Muscle layer of duodenum (tissue), 2 donors: Measurements from ENCODE around the gene NCKAP5.

Source experiments
- H3K27ac ChIP-seq: one replicate; pipeline ENCODE4 v1.7.0; 2013; ENCODE audit warnings: mild to moderate bottlenecking, low read length
- H3K27me3 ChIP-seq: one replicate; pipeline ENCODE4 v1.7.0; 2013; ENCODE audit warnings: low read depth, mild to moderate bottlenecking, control low read depth, low read length
- H3K36me3 ChIP-seq, 2 donors: one replicate each; pipeline ENCODE4 v1.7.0; 2013; ENCODE audit warnings: low read length in 2 of 2, control low read depth in 1 of 2, mild to moderate bottlenecking in 1 of 2; ENCODE audit not compliant: insufficient read depth in 2 of 2, control insufficient read depth in 1 of 2
- H3K4me1 ChIP-seq, 2 donors: one replicate each; pipeline ENCODE4 v1.7.0; 2013; ENCODE audit warnings: low read length in 2 of 2, mild to moderate bottlenecking in 2 of 2, control low read depth in 1 of 2, moderate library complexity in 1 of 2; ENCODE audit not compliant: insufficient read depth in 2 of 2, control insufficient read depth in 1 of 2
- H3K4me3 ChIP-seq, 2 donors: one replicate each; pipeline ENCODE4 v1.7.0; 2013; ENCODE audit warnings: low read length in 2 of 2, low read depth in 1 of 2, mild to moderate bottlenecking in 1 of 2
- H3K9me3 ChIP-seq, 2 donors: one replicate each; pipeline ENCODE4 v1.7.0; 2013; ENCODE audit warnings: low read length in 2 of 2, control low read depth in 1 of 2, mild to moderate bottlenecking in 1 of 2; ENCODE audit not compliant: control insufficient read depth in 1 of 2
- donor health status: healthy.

Gene NCKAP5

GRCh38 chr2:133193544-133194361, 374.5 kb downstream of the NCKAP5 start:
- Histone ChIP-seq H3K27ac (no peak overlapping the region), H3K27me3 (no peaks in the 10 kb centered on the region), H3K4me3 (no peak overlapping the region), H3K36me3 (no peaks in the 10 kb centered on the region), H3K9me3 (peaks cover 0 to 9% of the 10 kb centered on the region in 2 donors), H3K4me1 (no peaks in the 10 kb centered on the region)

DNA sequence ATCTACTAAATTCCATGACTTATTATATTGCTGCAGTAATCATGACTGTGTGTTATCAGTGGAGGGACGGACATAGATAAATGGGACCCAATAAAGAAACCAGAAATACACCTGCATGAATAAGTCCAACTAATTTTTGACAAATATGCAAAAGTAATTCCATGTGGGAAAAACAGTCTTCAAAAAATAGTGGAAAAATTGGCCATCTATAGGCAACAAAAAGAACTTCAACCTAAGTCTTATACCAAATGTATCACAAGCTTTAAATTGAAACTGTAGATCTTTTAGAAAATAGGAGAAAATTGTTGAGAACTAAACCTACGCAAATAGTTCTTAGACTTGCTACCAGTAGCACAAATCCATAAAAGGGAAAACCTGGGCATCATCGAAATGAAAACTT, 376.2 kb downstream of the NCKAP5 start:
- no peaks in the 10 kb centered on the region for H3K4me1 ChIP-seq
- H3K27ac ChIP-seq, result no peak overlapping the region
- no peak overlapping the region for H3K4me3 ChIP-seq
- H3K27me3 ChIP-seq, result no peaks in the 10 kb centered on the region
- peaks cover 0 to 9% of the 10 kb centered on the region in 2 donors for H3K9me3 ChIP-seq
- no peaks in the 10 kb centered on the region for H3K36me3 ChIP-seq

DNA sequence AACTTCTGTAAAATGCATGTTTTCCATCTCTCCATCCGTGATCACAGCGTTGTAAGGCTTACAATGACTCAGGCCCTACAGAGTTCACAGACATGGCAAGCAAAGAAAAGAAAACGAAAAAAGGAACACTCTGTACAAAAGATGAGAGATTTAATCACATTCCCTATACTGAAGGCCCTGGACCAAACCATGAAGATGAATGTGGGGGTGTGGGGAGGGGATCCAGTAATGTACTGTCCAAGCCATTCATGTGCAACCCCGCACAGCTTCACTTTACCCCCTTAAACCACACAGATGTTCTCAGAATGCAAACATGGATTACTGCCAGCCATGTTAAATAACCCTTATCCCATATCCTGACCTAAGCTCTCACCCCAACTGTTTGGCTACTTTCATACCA, 391.1 kb downstream of the NCKAP5 start:
- Histone ChIP-seq H3K36me3 (no peaks in the 10 kb centered on the region), H3K9me3 (no peaks in the 10 kb centered on the region), H3K4me3 (no peak overlapping the region), H3K27me3 (no peaks in the 10 kb centered on the region), H3K4me1 (no peaks in the 10 kb centered on the region), H3K27ac (no peak overlapping the region)

GRCh38 chr2:133175926-133176325, 392.3 kb downstream of the NCKAP5 start:
- H3K27me3 ChIP-seq, result no peaks in the 10 kb centered on the region
- no peaks in the 10 kb centered on the region for H3K4me1 ChIP-seq
- H3K9me3 ChIP-seq, result no peaks in the 10 kb centered on the region
- H3K4me3 ChIP-seq, result no peak overlapping the region
- H3K36me3 ChIP-seq, result no peaks in the 10 kb centered on the region
- H3K27ac ChIP-seq, result no peak overlapping the region

DNA sequence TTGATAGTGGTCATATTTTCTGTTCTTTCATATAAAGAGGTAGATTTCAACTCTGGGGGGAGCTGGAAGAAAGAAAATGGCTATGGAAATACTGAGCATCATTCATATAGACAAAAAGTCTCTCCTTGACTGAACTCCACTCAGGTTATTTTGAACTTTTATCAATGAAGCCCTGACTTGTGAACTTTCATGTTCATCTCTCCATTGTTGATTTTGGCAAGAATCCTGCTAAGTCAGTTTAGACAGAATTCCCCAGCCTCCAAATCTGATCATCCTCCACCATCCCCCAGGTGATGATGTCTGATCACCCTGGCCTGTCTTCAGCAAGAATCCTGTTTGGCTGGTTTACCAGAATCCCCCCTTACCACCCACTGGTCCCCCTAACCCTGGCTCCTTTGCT, 395.0 kb downstream of the NCKAP5 start:
- Histone ChIP-seq H3K4me3 (no peak overlapping the region), H3K4me1 (no peaks in the 10 kb centered on the region)

DNA sequence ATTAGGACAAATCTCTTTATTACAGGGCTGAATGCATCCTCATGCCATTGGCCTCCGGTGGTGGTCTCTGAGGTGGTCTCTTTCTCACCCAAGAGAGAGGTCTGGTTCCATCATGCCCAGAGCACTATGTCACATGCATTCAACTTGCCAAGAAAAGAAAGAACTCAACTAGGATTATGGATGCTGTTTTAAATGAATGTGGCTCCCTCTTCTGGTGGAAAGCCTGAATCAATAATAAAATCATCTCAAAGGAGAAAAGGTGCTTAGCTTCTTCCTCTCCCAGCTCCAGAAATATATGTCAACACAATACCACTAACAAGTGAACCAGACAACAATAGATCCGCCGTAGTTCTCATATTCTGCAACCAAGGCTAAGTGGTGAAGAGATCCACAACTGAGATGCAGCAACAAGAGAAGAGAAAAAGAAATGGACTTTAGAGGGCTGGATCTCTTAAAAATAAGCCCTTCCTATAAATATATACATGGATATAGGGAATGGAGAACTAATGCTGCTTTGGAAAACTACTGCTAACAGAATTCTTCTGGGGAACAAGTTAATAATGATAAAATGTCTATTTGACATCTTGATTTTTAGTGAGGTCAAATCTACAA, 396.8 kb downstream of the NCKAP5 start:
- H3K4me1 ChIP-seq, result no peaks in the 10 kb centered on the region
- no peaks in the 10 kb centered on the region for H3K27me3 ChIP-seq
- no peaks in the 10 kb centered on the region for H3K36me3 ChIP-seq
- no peak overlapping the region for H3K27ac ChIP-seq
- H3K4me3 ChIP-seq, result no peak overlapping the region
- no peaks in the 10 kb centered on the region for H3K9me3 ChIP-seq

More for the DNA sequence above, 395.0 kb downstream of the NCKAP5 start:
- no peaks in the 10 kb centered on the region for H3K36me3 ChIP-seq
- no peak overlapping the region for H3K27ac ChIP-seq
- H3K27me3 ChIP-seq, result no peaks in the 10 kb centered on the region
- H3K9me3 ChIP-seq, result no peaks in the 10 kb centered on the region

DNA sequence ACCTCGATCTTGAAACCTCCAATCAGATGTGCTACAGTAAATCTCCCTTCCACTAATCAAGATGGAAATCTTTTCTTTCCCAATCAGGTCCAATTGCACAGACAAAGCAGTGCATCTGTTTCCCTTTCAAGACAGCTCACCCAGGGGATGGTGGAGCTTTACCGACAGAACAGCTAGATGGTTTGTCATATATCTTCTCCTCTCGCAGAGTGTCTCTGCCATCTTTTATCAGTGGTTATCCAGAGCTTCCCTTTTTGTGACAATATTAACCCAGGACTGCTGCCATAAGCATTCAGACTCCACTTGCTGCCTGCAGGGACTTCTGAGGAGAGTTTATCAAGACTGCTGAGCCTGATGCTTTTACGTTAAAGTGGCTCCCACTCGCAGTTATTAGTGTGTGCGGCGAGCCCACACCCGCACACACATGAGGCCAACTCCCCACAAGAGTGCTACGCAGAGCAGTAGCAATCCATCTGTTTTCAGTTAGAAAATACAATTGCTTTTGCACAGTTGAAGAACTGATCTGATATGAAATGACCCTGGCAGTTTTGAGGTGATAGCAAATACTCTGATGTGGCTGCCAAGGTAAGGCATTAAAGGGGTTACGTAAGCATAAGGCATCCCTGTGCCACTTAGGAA, 398.9 kb downstream of the NCKAP5 start:
- H3K27me3 ChIP-seq, result no peaks in the 10 kb centered on the region
- no peak overlapping the region for H3K27ac ChIP-seq
- H3K36me3 ChIP-seq, result no peaks in the 10 kb centered on the region
- no peaks in the 10 kb centered on the region for H3K4me1 ChIP-seq
- H3K9me3 ChIP-seq, result no peaks in the 10 kb centered on the region
- H3K4me3 ChIP-seq, result no peak overlapping the region

- Histone ChIP-seq H3K27me3 (no peaks in the 10 kb centered on the region), H3K4me1 (no peaks in the 10 kb centered on the region), H3K4me3 (no peak overlapping the region), H3K36me3 (no peaks in the 10 kb centered on the region), H3K27ac (no peak overlapping the region), H3K9me3 (no peaks in the 10 kb centered on the region)
Observed at GRCh38 chr2:133167990-133168389, 400.3 kb downstream of the NCKAP5 start.

DNA sequence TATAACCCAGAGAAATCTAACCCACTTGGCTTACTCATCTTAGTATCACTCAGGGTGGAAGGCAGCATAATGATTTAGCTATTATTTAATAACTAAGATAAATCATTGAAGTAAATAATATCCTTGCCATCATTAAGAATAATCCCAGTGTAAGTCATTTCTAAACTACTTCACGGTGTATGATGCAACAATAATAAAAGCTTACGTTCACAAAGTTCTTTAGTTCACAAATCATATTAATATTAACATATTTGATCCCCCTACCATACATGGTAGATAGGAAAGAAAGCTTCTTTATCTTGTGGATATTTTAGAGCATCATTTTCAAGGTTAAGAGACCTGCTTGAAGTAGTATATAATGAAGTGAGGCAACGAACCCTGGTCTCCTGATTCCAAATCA, 401.0 kb downstream of the NCKAP5 start:
- H3K9me3 ChIP-seq, result no peaks in the 10 kb centered on the region
- no peak overlapping the region for H3K27ac ChIP-seq
- no peaks in the 10 kb centered on the region for H3K27me3 ChIP-seq
- no peak overlapping the region for H3K4me3 ChIP-seq
- H3K36me3 ChIP-seq, result no peaks in the 10 kb centered on the region
- H3K4me1 ChIP-seq, result no peaks in the 10 kb centered on the region

GRCh38 chr2:133166031-133166430, 402.2 kb downstream of the NCKAP5 start:
- Histone ChIP-seq H3K4me1 (no peaks in the 10 kb centered on the region), H3K4me3 (no peak overlapping the region), H3K9me3 (no peaks in the 10 kb centered on the region), H3K27me3 (no peaks in the 10 kb centered on the region), H3K36me3 (no peaks in the 10 kb centered on the region), H3K27ac (no peak overlapping the region)

DNA sequence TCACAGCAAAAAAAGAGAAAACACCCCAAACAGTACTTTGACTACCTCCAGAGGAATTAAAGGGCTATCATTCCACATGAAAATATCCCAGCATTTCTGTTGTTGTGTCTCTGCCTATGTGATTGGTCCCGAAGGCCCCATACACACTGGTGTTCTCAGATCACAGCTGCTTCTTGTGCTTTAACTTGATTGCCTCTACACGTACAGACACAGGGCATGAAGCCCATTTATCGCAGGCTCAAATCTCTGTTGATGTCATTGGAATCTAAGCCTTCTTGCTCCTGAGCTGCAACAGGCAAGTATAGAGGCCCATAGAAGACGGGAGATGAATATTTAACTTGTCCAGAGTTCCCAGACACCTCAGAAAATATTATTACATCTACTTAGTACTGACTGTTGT, 405.2 kb downstream of the NCKAP5 start:
- no peaks in the 10 kb centered on the region for H3K4me1 ChIP-seq
- no peak overlapping the region for H3K27ac ChIP-seq
- no peaks in the 10 kb centered on the region for H3K36me3 ChIP-seq
- H3K27me3 ChIP-seq, result no peaks in the 10 kb centered on the region
- H3K9me3 ChIP-seq, result no peaks in the 10 kb centered on the region
- no peak overlapping the region for H3K4me3 ChIP-seq
